Subcutaneous adipose tissue (tissue), 4 donors: ENCODE results near the gene ZNF830. TPM values are rescaled to one million over a fixed set of nuclear protein-coding genes. Genes with fewer than 3 reads are reported as not detected.

ENCODE experiments used
- total RNA-seq, 4 donors: library from RNA; depleted of rRNA; stranded (reverse); fragments of >200 nt; gene quantifications; one replicate each; pipeline ENCODE4 v1.1.0, GENCODE V29; 2016
- TF ChIP-seq, protein P1 (sequence below): fragments of 450-650 bp; IDR thresholded peaks from one replicate; pipeline ENCODE4 v1.5.1; 2016; ENCODE audit warnings: low read depth, mild to moderate bottlenecking, control low read depth, antibody characterized with exemption, moderate library complexity

Gene ZNF830
- total RNA-seq, 4 donors from 2014 or later: 8.5 to 10.7 (median 9.6) TPM

DNA sequence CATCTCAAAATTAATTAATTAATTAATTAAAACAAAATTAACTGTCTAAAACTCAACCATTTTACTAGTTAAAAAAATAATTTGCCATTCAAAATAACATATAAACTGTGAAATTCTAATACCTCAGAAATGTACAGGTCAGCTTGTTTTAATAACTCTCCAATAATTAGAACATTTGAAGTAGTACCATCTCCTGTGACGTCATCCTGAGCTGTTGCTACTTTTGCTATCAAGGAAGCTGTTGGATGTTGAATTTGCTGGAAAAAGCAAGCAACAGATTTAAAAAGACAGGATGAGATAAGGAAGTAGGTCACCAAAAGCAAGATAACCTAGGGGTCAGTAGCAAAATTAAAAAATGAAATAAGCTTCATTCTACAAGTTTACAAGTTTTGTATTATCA, 2.9 kb upstream of the ZNF830 start:
- TF ChIP-seq, protein P1, sequence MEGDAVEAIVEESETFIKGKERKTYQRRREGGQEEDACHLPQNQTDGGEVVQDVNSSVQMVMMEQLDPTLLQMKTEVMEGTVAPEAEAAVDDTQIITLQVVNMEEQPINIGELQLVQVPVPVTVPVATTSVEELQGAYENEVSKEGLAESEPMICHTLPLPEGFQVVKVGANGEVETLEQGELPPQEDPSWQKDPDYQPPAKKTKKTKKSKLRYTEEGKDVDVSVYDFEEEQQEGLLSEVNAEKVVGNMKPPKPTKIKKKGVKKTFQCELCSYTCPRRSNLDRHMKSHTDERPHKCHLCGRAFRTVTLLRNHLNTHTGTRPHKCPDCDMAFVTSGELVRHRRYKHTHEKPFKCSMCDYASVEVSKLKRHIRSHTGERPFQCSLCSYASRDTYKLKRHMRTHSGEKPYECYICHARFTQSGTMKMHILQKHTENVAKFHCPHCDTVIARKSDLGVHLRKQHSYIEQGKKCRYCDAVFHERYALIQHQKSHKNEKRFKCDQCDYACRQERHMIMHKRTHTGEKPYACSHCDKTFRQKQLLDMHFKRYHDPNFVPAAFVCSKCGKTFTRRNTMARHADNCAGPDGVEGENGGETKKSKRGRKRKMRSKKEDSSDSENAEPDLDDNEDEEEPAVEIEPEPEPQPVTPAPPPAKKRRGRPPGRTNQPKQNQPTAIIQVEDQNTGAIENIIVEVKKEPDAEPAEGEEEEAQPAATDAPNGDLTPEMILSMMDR: no peak

GRCh38 chr17:34974179-34974578, 12.8 kb downstream of the ZNF830 start:
- TF ChIP-seq, protein P1: no peak

DNA sequence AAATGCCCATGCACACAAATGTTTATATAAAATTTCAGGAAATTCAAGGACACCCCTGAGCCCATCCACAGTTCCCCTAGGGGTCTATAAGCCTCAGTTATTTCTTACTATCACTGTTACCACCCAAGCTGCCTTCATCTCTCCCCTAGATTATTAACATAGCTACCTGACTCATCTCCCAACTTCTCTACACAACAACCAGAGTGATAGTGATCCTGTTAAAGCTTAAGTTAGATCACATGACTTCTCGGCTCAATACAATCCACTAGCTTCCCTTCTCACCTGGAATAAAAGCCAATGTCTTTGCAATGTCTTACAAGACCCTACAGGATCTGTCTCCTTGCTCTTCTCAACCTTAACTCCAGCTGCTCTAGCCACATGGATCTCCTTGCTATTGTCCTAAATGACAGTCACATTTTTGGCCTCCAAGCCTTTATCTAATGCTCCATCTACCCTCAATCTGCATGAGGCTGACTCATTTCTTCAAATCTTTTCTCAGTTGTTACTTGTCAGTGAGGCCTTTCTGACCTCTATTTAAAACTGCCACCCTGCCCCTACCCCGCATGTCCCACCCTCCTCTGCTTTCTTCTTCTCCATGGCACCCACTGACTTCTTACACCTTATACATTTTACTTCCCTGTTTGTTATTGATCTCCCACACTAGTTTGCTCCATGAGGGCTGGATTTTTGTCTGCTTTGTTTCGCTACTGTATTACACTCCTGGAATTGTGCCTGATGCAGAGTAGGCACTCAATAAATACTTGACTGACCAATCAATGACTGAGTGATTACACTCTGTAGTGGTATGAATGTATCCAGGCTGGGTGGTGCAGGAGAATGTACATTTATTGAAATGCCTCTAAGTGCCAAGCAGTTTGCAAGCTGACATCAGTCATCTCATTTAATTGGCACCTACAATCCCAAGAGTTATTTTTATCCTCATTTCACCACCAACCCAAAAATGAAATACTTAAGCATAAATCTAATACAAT, 13.8 kb downstream of the ZNF830 start:
- TF ChIP-seq, protein P1: no peak

- TF ChIP-seq, protein P1: no peak
Observed at GRCh38 chr17:34979153-34979552, 17.8 kb downstream of the ZNF830 start.

DNA sequence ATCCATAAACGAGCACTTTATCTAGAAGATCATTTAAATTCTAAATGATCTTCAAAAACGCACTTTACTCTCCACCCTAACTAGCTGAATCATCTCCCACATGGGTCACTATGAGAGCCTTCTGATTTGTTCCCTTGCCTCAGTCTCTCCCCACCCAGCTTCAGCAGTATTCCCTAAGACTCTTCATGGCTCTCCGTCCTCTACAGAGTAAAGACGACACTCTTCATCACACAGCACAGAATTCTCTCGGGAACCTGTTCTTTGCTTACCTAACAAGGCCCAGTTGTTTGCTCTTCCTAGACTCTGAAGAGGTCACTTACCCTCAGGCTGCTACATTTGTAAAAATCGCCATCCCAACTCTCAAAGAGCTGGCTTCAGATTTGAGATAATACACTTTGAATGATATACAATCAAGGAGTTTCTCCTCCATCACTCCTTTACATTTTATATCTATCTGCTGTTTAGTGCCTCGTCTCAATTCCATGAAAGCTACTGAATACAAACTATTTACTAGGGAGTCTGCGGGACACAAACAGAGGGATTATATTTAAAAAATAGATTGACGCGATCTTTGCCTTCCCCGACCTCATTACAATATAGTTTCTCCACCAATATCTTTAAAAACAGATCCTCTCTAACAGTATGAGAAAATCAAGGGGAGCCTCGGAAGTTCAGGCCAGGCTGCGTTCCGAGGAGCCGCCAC, 18.5 kb downstream of the ZNF830 start:
- TF ChIP-seq, protein P1: no peak

DNA sequence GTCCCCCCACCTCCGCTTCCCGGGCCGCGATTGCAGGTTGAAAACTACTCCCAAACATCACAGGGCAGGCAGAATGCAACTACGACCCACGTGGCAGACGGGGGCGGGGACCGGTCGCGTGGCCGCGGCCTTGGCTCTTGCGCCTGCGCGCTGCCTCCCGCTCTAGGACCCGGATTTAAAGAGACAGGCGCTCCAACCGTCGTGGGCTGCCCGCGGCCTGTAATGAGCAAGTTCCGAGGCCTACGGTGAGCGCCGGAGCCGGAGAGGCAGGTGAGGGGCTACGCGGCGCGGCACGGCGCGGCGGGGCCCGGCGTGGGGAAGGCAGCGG, 19.0 kb downstream of the ZNF830 start, which contains the start of gene LIG3:
TSS of gene LIG3 (plus strand) at position 160 of the 328 bp plus-strand sequence. CDS start 2,494 bp downstream, outside the sequence.
- TF ChIP-seq, protein P1: no peak
